SK-N-SH (cell line): ENCODE measurements around the gene ZNF586. TPM values are rescaled to one million over a fixed set of nuclear protein-coding genes. Genes with fewer than 3 reads are reported as not detected.

Experiments used
- CTCF ChIA-PET: fragments of 300-600, 350-600 bp; formaldehyde crosslinking; extraction: SDS; loops from one replicate; lab custom pipeline; 2021; lab: Yijun Ruan, JAX
- POLR2A ChIA-PET: fragments of 350-600 bp; sonication (Branson Sonifier 250); formaldehyde crosslinking; extraction: SDS; loops from one replicate; lab custom pipeline; 2020; ENCODE audit warnings: antibody characterized with exemption, inconsistent platforms; lab: Yijun Ruan, JAX
- DNase-seq: peaks from one replicate; pipeline ENCODE4 v3.0.0; 2012
- H2AFZ ChIP-seq: fragments of 200-600 bp; sonication (generic); 2 replicates; pipeline ENCODE4 v1.8.1; 2016; ENCODE audit warnings: antibody characterized with exemption, mild to moderate bottlenecking, low read depth
- H3F3A ChIP-seq: fragments of 200-600 bp; sonication (generic); replicated peaks from 2 replicates; pipeline ENCODE3; 2016; ENCODE audit warnings: antibody characterized with exemption, mild to moderate bottlenecking; ENCODE audit not compliant: insufficient read depth
- H3K27ac ChIP-seq, 2 experiments: fragments of 200-500 bp in 1 of 2; fragments of 200-600 bp in 1 of 2; sonication (Bioruptor generic) in 1 of 2; sonication (generic), shearing (Covaris generic) in 1 of 2; 2 replicates each; pipeline versions ENCODE4 v1.5.1 to v1.6.1; 2014 to 2016; ENCODE audit warnings: low read depth in 2 of 2, inconsistent platforms in 1 of 2, low read length in 1 of 2, mild to moderate bottlenecking in 1 of 2, mixed read lengths in 1 of 2
- H3K27me3 ChIP-seq: fragments of 200-600 bp; sonication (generic), shearing (Covaris generic); 2 replicates; pipeline ENCODE4 v1.6.1; 2016; ENCODE audit warnings: mixed run types; ENCODE audit not compliant: insufficient read depth
- H3K36me3 ChIP-seq, 2 experiments: fragments of 200-500 bp in 1 of 2; fragments of 200-600 bp in 1 of 2; sonication (Bioruptor generic) in 1 of 2; sonication (generic) in 1 of 2; replicated peaks in 1 of 2; 2 replicates each; pipeline versions ENCODE3 to v1.5.1; 2014 to 2016; ENCODE audit warnings: low read length in 1 of 2, mild to moderate bottlenecking in 1 of 2; ENCODE audit not compliant: insufficient read depth in 2 of 2, control insufficient read depth in 1 of 2
- H3K4me1 ChIP-seq, 2 experiments: fragments of 200-500 bp in 1 of 2; fragments of 200-600 bp in 1 of 2; sonication (Bioruptor generic) in 1 of 2; sonication (generic), shearing (Covaris generic) in 1 of 2; 2 replicates each; pipeline versions ENCODE4 v1.5.1 to v1.6.1; 2014 to 2016; ENCODE audit warnings: low read depth in 1 of 2, low read length in 1 of 2, mixed run types in 1 of 2; ENCODE audit not compliant: insufficient read depth in 2 of 2, control insufficient read depth in 1 of 2
- H3K4me2 ChIP-seq: fragments of 200-600 bp; sonication (generic), shearing (Covaris generic); 2 replicates; pipeline ENCODE4 v1.6.1; 2017; ENCODE audit warnings: mixed run types
- H3K4me3 ChIP-seq, 2 experiments: fragments of 200-500 bp in 1 of 2; fragments of 200-600 bp in 1 of 2; sonication (Bioruptor generic) in 1 of 2; sonication (generic), shearing (Covaris generic) in 1 of 2; 2 replicates each; pipeline versions ENCODE4 v1.5.1 to v1.8.1; 2014 to 2016; ENCODE audit warnings: low read depth in 2 of 2, inconsistent platforms in 1 of 2, low read length in 1 of 2, mild to moderate bottlenecking in 1 of 2, mixed read lengths in 1 of 2, moderate library complexity in 1 of 2
- H3K79me2 ChIP-seq: fragments of 200-600 bp; sonication (generic); 2 replicates; pipeline ENCODE4 v1.8.1; 2017; ENCODE audit warnings: mild to moderate bottlenecking; ENCODE audit not compliant: insufficient read depth
- H3K9ac ChIP-seq: fragments of 200-600 bp; sonication (generic); 2 replicates; pipeline ENCODE4 v1.6.1; 2017; ENCODE audit warnings: mixed run types
- H3K9me2 ChIP-seq: fragments of 200-600 bp; sonication (generic); 2 replicates; pipeline ENCODE4 v1.6.1; 2017; ENCODE audit warnings: mixed run types
- H3K9me3 ChIP-seq: fragments of 200-600 bp; sonication (generic); 2 replicates; pipeline ENCODE4 v1.6.1; 2017; ENCODE audit warnings: mixed run types, mild to moderate bottlenecking, moderate library complexity
- H4K20me1 ChIP-seq: fragments of 200-600 bp; sonication (generic); 2 replicates; pipeline ENCODE4 v1.6.1; 2017; ENCODE audit warnings: mild to moderate bottlenecking, mixed run types; ENCODE audit not compliant: insufficient read depth
- FOXJ3 ChIP-seq: sonication (generic); formaldehyde crosslinking; IDR thresholded peaks from 2 replicates; pipeline ENCODE4 v1.5.1; 2020; ENCODE audit warnings: mild to moderate bottlenecking, missing genetic modification reagents
- FOXM1 ChIP-seq: IDR thresholded peaks from 2 replicates; pipeline ENCODE4 v1.4.0; 2012; ENCODE audit warnings: low read depth, mild to moderate bottlenecking
- GABPA ChIP-seq: IDR thresholded peaks from 2 replicates; pipeline ENCODE4 v1.4.0; 2012; ENCODE audit warnings: low read depth, mild to moderate bottlenecking
- GATA2 ChIP-seq: sonication (generic); formaldehyde crosslinking; IDR thresholded peaks from 2 replicates; pipeline ENCODE4 v1.5.0; 2020; ENCODE audit warnings: mild to moderate bottlenecking, missing genetic modification reagents
- MAX ChIP-seq: IDR thresholded peaks from 2 replicates; pipeline ENCODE4 v1.4.0; 2012; ENCODE audit warnings: low read depth
- MEF2A ChIP-seq: IDR thresholded peaks from 2 replicates; pipeline ENCODE4 v1.4.0; 2012; ENCODE audit warnings: low read depth, borderline replicate concordance
- MXI1 ChIP-seq: IDR thresholded peaks from 2 replicates; pipeline ENCODE4 v1.6.1; 2012; ENCODE audit warnings: mild to moderate bottlenecking, low read depth, low read length, improper control_type of control experiment
- NFIC ChIP-seq: IDR thresholded peaks from 2 replicates; pipeline ENCODE4 v1.4.0; 2012; ENCODE audit warnings: borderline replicate concordance
- NRF1 ChIP-seq: IDR thresholded peaks from 2 replicates; pipeline ENCODE4 v1.6.1; 2012; ENCODE audit warnings: low read depth, mild to moderate bottlenecking, low read length
- POLR2AphosphoS5 ChIP-seq: IDR thresholded peaks from 2 replicates; pipeline ENCODE4 v1.6.1; 2012; ENCODE audit warnings: low read depth, low read length
- RAD21 ChIP-seq: IDR thresholded peaks from 2 replicates; pipeline ENCODE4 v1.6.1; 2012; ENCODE audit warnings: mild to moderate bottlenecking, low read length
- RCOR1 ChIP-seq: fragments of 150-350 bp; IDR thresholded peaks from 2 replicates; pipeline ENCODE4 v1.6.1; 2017; ENCODE audit warnings: antibody characterized with exemption, low read length
- REST ChIP-seq: IDR thresholded peaks from 2 replicates; pipeline ENCODE4 v1.6.1; 2012; ENCODE audit warnings: mild to moderate bottlenecking, low read depth, low read length, moderate library complexity
- RFX5 ChIP-seq: IDR thresholded peaks from 2 replicates; pipeline ENCODE4 v1.6.1; 2012; ENCODE audit warnings: mild to moderate bottlenecking, improper control_type of control experiment, low read length
- SIN3A ChIP-seq: IDR thresholded peaks from 2 replicates; pipeline ENCODE4 v1.6.1; 2012; ENCODE audit warnings: low read depth, mild to moderate bottlenecking, low read length, moderate library complexity, borderline replicate concordance
- TEAD4 ChIP-seq: IDR thresholded peaks from 2 replicates; pipeline ENCODE4 v1.4.0; 2012; ENCODE audit warnings: mild to moderate bottlenecking, borderline replicate concordance; ENCODE audit not compliant: insufficient read depth
- USF2 ChIP-seq: fragments of 150-350 bp; IDR thresholded peaks from 2 replicates; pipeline ENCODE4 v1.6.1; 2017; ENCODE audit warnings: antibody characterized with exemption, low read length, low read depth, borderline replicate concordance
- YY1 ChIP-seq: IDR thresholded peaks from 2 replicates; pipeline ENCODE4 v1.4.0; 2012; ENCODE audit warnings: low read depth, mild to moderate bottlenecking
- ZBTB33 ChIP-seq: IDR thresholded peaks from 2 replicates; pipeline ENCODE4 v1.4.0; 2012; ENCODE audit warnings: low read depth, borderline replicate concordance
- WGBS: methylation state at CpG from one replicate; pipeline ENCODE4 v1.1.6; 2017; ENCODE audit warnings: low lambda C conversion rate; 5-methylcytosine and 5-hydroxymethylcytosine counted together
- polyA plus RNA-seq, 3 experiments: library from polyadenylated mRNA; depleted of rRNA; stranded (reverse); fragments of >200 nt; gene quantifications; 2 replicates each; pipeline ENCODE4 v1.2.3, GENCODE V29; 2012
- TF ChIP-seq, protein P1 (sequence below): IDR thresholded peaks from 2 replicates; pipeline ENCODE4 v1.4.0; 2012; ENCODE audit warnings: low read depth, borderline replicate concordance
- TF ChIP-seq, protein P2 (sequence below): fragments of 150-350 bp; IDR thresholded peaks from 2 replicates; pipeline ENCODE4 v1.6.1; 2016; ENCODE audit warnings: mild to moderate bottlenecking, low read depth, low read length

ZNF586 gene
- polyA plus RNA-seq, 1 of the 3 experiments (the other 2 are of a cell fraction) = 3.5 TPM

DNA sequence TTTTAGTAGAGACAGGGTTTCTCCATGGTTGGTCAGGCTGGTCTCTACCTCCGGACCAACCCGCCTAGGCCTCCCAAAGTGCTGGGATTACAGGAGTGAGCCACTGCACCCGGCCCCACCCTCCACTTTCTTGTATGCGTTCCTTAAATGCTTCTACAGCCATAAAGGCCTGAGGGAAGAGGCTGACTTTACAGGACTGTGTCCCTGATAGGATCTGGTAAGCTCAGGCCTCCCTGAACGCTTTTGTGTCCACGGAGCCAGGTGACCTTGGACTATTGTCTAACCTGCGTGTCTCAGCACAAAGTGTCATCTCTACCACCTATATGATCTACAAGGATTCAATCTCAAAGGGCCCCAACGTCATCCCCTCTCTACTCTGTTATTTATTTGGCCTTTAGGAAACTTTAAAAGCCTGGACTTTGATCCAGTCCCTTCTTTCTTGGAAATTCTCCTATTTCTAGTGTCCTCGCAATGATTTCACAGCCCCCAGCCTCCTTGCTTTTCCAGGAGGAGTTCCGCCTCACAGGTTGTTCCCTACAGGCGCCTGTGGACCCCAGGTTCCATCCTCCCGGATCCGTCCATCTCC lies 44.5 kb downstream of the ZNF586 start (continued):
- TF ChIP-seq TEAD4 (no peak), RAD21 (no peak), RFX5 (no peak)

DNA sequence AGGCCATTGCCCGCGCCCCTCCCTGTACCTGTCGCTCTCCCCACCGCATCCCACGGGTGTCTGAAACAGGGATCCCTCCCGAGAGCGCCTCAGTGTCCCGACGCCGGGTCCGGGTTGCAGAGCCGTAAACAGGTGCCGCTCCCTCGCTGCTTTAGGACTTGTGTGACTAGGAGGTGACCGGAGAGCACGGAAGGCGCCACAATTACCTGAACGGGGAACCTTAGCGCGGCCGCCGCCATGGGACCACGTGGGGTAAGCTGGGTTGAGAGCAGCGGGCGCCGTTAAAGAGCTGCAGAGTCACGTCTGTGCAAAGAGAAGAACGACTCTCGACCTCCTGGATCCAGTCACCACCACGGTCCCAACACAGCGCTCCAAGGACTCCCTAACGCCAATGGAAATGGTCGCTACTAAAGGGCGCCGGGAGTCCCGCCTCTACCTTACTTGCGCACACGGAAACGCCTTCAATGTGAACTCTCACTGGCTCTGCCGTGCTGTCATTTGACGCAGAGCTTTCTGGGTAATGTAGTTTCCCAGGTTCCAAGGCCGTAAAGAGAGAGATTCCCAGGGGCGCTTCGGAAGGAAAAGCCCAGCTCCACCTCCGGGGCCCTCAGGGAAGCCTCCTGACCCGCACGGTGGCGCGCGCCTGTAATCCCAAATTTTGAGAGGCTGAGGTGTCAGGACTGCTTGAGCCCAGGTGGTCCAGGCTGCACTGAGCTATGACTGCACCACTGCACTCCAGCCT lies 45.2 kb downstream of the ZNF586 start, which contains the start of gene ZNF552:
ZNF552 (minus strand) TSS at position 409 of the 742 bp plus-strand sequence; CDS start at position 239, 170 bp downstream.
- Histone ChIP-seq H3K9me2 (no peaks in the 10 kb centered on the region), H3K36me3 (peaks cover 5% of the 10 kb centered on the region in 2 experiments), H2AFZ (peak within 1 kb of the TSS; percentile 81), H3K79me2 (peaks cover 22% of the 10 kb centered on the region), H3K4me3 (peak within 1 kb of the TSS; percentile 82 to 90), H3K4me1 (peaks cover 0 to 7% of the 10 kb centered on the region in 2 experiments; a peak in 1 of 4 replicates), H3K4me2 (peak within 1 kb of the TSS; percentile 78), H3K9ac (peak within 1 kb of the TSS; percentile 75), H4K20me1 (no peaks in the 10 kb centered on the region), H3K27ac (peak within 1 kb of the TSS; percentile 49 to 67; a peak in 3 of 4 replicates), H3F3A (no peaks in the 10 kb centered on the region), H3K9me3 (no peaks in the 10 kb centered on the region), H3K27me3 (no peaks in the 10 kb centered on the region)
- CTCF ChIA-PET = interaction anchor here (1.2 to 1.6 kb wide), 2 partner anchors 13 to 102 kb away, joined by 3 to 4 read pairs; partner anchors contain the start of gene ZNF417
- WGBS = 2% methylated on average over 27 of the region's 50 CpGs
- DNase-seq = peak; percentile 86
- POLR2A ChIA-PET = interaction anchor here (0.9 to 1.4 kb wide), 5 partner anchors 11 to 244 kb away, joined by 3 to 6 read pairs (median 3); partner anchors contain the start of genes ZNF135, ZNF211, ZNF417 and ZNF587
- TF ChIP-seq, protein P1, sequence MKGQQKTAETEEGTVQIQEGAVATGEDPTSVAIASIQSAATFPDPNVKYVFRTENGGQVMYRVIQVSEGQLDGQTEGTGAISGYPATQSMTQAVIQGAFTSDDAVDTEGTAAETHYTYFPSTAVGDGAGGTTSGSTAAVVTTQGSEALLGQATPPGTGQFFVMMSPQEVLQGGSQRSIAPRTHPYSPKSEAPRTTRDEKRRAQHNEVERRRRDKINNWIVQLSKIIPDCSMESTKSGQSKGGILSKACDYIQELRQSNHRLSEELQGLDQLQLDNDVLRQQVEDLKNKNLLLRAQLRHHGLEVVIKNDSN = no peak
- TF ChIP-seq ZBTB33 (no peak), USF2 (no peak), MXI1 (peak; percentile 79), SIN3A (peak; percentile 61; the same call in 1 of the 2 replicates), GATA2 (no peak), FOXM1 (no peak), POLR2AphosphoS5 (peak; percentile 91), NFIC (no peak), MAX (peak; percentile 64), NRF1 (peak; percentile 75), YY1 (peak; percentile 69; the same call in 1 of the 2 replicates), FOXJ3 (CRISPR knock-in tag) (no peak), GABPA (peak; percentile 84), MEF2A (no peak), REST (no peak), TEAD4 (no peak), RCOR1 (no peak)
- TF ChIP-seq, protein P2, sequence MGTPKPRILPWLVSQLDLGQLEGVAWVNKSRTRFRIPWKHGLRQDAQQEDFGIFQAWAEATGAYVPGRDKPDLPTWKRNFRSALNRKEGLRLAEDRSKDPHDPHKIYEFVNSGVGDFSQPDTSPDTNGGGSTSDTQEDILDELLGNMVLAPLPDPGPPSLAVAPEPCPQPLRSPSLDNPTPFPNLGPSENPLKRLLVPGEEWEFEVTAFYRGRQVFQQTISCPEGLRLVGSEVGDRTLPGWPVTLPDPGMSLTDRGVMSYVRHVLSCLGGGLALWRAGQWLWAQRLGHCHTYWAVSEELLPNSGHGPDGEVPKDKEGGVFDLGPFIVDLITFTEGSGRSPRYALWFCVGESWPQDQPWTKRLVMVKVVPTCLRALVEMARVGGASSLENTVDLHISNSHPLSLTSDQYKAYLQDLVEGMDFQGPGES = peak; percentile 57; the same call in 1 of the 2 replicates
